ENCODE results near the gene TMEM248.
"Not testable (repeated sequence)": the region's sequence is repeated elsewhere in the genome, so short reads cannot be mapped to it uniquely, and the experiment has no call there.

Gene TMEM248

GRCh38 chr7:66913118-66914037, 7.6 kb upstream of the TMEM248 start:
- Histone ChIP-seq H4K91ac (ENCODE audit: low read depth, low read length, poor library complexity) (no peak overlapping the region), H3K4me3 (ENCODE audit: low read length in 2 of 2) (no peak overlapping the region), H3K4me2 (ENCODE audit: insufficient read depth, low read length, poor library complexity, severe bottlenecking) (no peak overlapping the region), H3K79me1 (ENCODE audit: low read depth, low read length) (no peaks in the 10 kb centered on the region), H3K18ac (ENCODE audit: low read length) (no peak overlapping the region), H3K4ac (ENCODE audit: low read length) (no peak overlapping the region), H2BK5ac (ENCODE audit: low read length) (no peak overlapping the region), H2BK15ac (ENCODE audit: low read length) (no peak overlapping the region), H3K9ac (ENCODE audit: low read depth, low read length, poor library complexity) (no peak overlapping the region), H2BK12ac (ENCODE audit: low read length) (no peak overlapping the region), H3K9me3 (replicated peaks in 1 of 2; ENCODE audit: control insufficient read depth in 2 of 2, insufficient read depth in 1 of 2, low read depth in 1 of 2, low read length in 2 of 2) (no peaks in the 10 kb centered on the region), H2BK120ac (ENCODE audit: low read depth, low read length) (no peak overlapping the region), H2AFZ (ENCODE audit: low read length) (no peak overlapping the region), H3K14ac (ENCODE audit: low read length) (no peak overlapping the region), H3K36me3 (replicated peaks in 1 of 2; ENCODE audit: control insufficient read depth in 2 of 2, insufficient read depth in 2 of 2, low read length in 2 of 2) (no peaks in the 10 kb centered on the region), H3K27ac (replicated peaks; ENCODE audit: low read length) (no peak overlapping the region), H2AK5ac (ENCODE audit: low read depth, low read length) (no peak overlapping the region), H3K4me1 (ENCODE audit: control insufficient read depth in 2 of 2, insufficient read depth in 1 of 2, low read depth in 1 of 2, low read length in 2 of 2) (peaks cover 0 to 2% of the 10 kb centered on the region in 2 donors), H3K23ac (ENCODE audit: low read depth, low read length, poor library complexity) (no peak overlapping the region), H3K27me3 (ENCODE audit: control insufficient read depth in 3 of 3, insufficient read depth in 3 of 3, low read depth in 1 of 3, low read length in 3 of 3) (no peaks in the 10 kb centered on the region), H4K8ac (ENCODE audit: low read depth, low read length) (no peak overlapping the region)
- WGBS, 2 donors (ENCODE audit: extremely low coverage in 2 of 2, insufficient read length in 2 of 2, insufficient replicate concordance in 1 of 2), result no CpG with 5 or more reads among the region's 12 CpGs
- no peak for DNase-seq (ENCODE audit: low spot score)

- H3K4ac ChIP-seq (ENCODE audit: low read length); H3K79me1 ChIP-seq (ENCODE audit: low read depth, low read length); H2AFZ ChIP-seq (ENCODE audit: low read length); H2AK5ac ChIP-seq (ENCODE audit: low read depth, low read length); H3K18ac ChIP-seq (ENCODE audit: low read length); H3K9me3 ChIP-seq (replicated peaks in 1 of 2; ENCODE audit: control insufficient read depth in 2 of 2, insufficient read depth in 1 of 2, low read depth in 1 of 2, low read length in 2 of 2); H2BK15ac ChIP-seq (ENCODE audit: low read length); H3K27ac ChIP-seq (replicated peaks; ENCODE audit: low read length); H3K23ac ChIP-seq (ENCODE audit: low read depth, low read length, poor library complexity); DNase-seq (ENCODE audit: low spot score); H3K4me2 ChIP-seq (ENCODE audit: insufficient read depth, low read length, poor library complexity, severe bottlenecking); H3K4me3 ChIP-seq (ENCODE audit: low read length in 2 of 2); H2BK12ac ChIP-seq (ENCODE audit: low read length); H4K8ac ChIP-seq (ENCODE audit: low read depth, low read length); H4K91ac ChIP-seq (ENCODE audit: low read depth, low read length, poor library complexity); H2BK5ac ChIP-seq (ENCODE audit: low read length); H2BK120ac ChIP-seq (ENCODE audit: low read depth, low read length); H3K36me3 ChIP-seq (replicated peaks in 1 of 2; ENCODE audit: control insufficient read depth in 2 of 2, insufficient read depth in 2 of 2, low read length in 2 of 2); H3K9ac ChIP-seq (ENCODE audit: low read depth, low read length, poor library complexity); H3K14ac ChIP-seq (ENCODE audit: low read length); H3K27me3 ChIP-seq (ENCODE audit: control insufficient read depth in 3 of 3, insufficient read depth in 3 of 3, low read depth in 1 of 3, low read length in 3 of 3); H3K4me1 ChIP-seq (ENCODE audit: control insufficient read depth in 2 of 2, insufficient read depth in 1 of 2, low read depth in 1 of 2, low read length in 2 of 2): not testable (repeated sequence)
- WGBS, 2 donors (ENCODE audit: extremely low coverage in 2 of 2, insufficient read length in 2 of 2, insufficient replicate concordance in 1 of 2), result no CpG with 5 or more reads among the region's 7 CpGs
Observed at GRCh38 chr7:66917904-66918303, 3.1 kb upstream of the TMEM248 start.

GRCh38 chr7:66919304-66919703, 1.7 kb upstream of the TMEM248 start:
- H3K27me3 ChIP-seq (ENCODE audit: control insufficient read depth in 3 of 3, insufficient read depth in 3 of 3, low read depth in 1 of 3, low read length in 3 of 3), result no peaks in the 10 kb centered on the region
- H3K4ac ChIP-seq (ENCODE audit: low read length), result no peak overlapping the region
- H2AK5ac ChIP-seq (ENCODE audit: low read depth, low read length), result no peak overlapping the region
- H4K91ac ChIP-seq (ENCODE audit: low read depth, low read length, poor library complexity), result no peak overlapping the region
- H2BK12ac ChIP-seq (ENCODE audit: low read length), result no peak overlapping the region
- H3K36me3 ChIP-seq (replicated peaks in 1 of 2; ENCODE audit: control insufficient read depth in 2 of 2, insufficient read depth in 2 of 2, low read length in 2 of 2), result peaks cover 2 to 15% of the 10 kb centered on the region in 2 donors
- peaks cover 3% of the 10 kb centered on the region for H3K79me1 ChIP-seq (ENCODE audit: low read depth, low read length)
- no peak overlapping the region for H4K8ac ChIP-seq (ENCODE audit: low read depth, low read length)
- H3K4me1 ChIP-seq (ENCODE audit: control insufficient read depth in 2 of 2, insufficient read depth in 1 of 2, low read depth in 1 of 2, low read length in 2 of 2), result peaks cover 0 to 7% of the 10 kb centered on the region in 2 donors
- DNase-seq (ENCODE audit: low spot score), result no peak
- H3K18ac ChIP-seq (ENCODE audit: low read length), result no peak overlapping the region
- H2BK120ac ChIP-seq (ENCODE audit: low read depth, low read length), result no peak overlapping the region
- no peak overlapping the region for H2BK5ac ChIP-seq (ENCODE audit: low read length)
- no peak overlapping the region for H3K23ac ChIP-seq (ENCODE audit: low read depth, low read length, poor library complexity)
- H3K27ac ChIP-seq (replicated peaks; ENCODE audit: low read length), result no peak overlapping the region
- H3K4me2 ChIP-seq (ENCODE audit: insufficient read depth, low read length, poor library complexity, severe bottlenecking), result no peak overlapping the region
- no peak overlapping the region for H2BK15ac ChIP-seq (ENCODE audit: low read length)
- H2AFZ ChIP-seq (ENCODE audit: low read length), result no peak overlapping the region
- H3K9ac ChIP-seq (ENCODE audit: low read depth, low read length, poor library complexity), result no peak overlapping the region
- H3K14ac ChIP-seq (ENCODE audit: low read length), result no peak overlapping the region
- H3K9me3 ChIP-seq (replicated peaks in 1 of 2; ENCODE audit: control insufficient read depth in 2 of 2, insufficient read depth in 1 of 2, low read depth in 1 of 2, low read length in 2 of 2), result peaks cover 0 to 2% of the 10 kb centered on the region in 2 donors
- no CpG with 5 or more reads among the region's 1 CpG for WGBS, 2 donors (ENCODE audit: extremely low coverage in 2 of 2, insufficient read length in 2 of 2, insufficient replicate concordance in 1 of 2)
- no peak overlapping the region for H3K4me3 ChIP-seq (ENCODE audit: low read length in 2 of 2)

GRCh38 chr7:66919704-66920103, 1.3 kb upstream of the TMEM248 start:
- Histone ChIP-seq H3K18ac (ENCODE audit: low read length) (no peak overlapping the region), H3K4me1 (ENCODE audit: control insufficient read depth in 2 of 2, insufficient read depth in 1 of 2, low read depth in 1 of 2, low read length in 2 of 2) (peaks cover 0 to 7% of the 10 kb centered on the region in 2 donors), H2AK5ac (ENCODE audit: low read depth, low read length) (no peak overlapping the region), H3K4ac (ENCODE audit: low read length) (no peak overlapping the region), H2BK12ac (ENCODE audit: low read length) (no peak overlapping the region), H4K91ac (ENCODE audit: low read depth, low read length, poor library complexity) (no peak overlapping the region), H3K9ac (ENCODE audit: low read depth, low read length, poor library complexity) (no peak overlapping the region), H3K36me3 (replicated peaks in 1 of 2; ENCODE audit: control insufficient read depth in 2 of 2, insufficient read depth in 2 of 2, low read length in 2 of 2) (peaks cover 2 to 17% of the 10 kb centered on the region in 2 donors), H2BK15ac (ENCODE audit: low read length) (no peak overlapping the region), H3K4me2 (ENCODE audit: insufficient read depth, low read length, poor library complexity, severe bottlenecking) (no peak overlapping the region), H3K27me3 (ENCODE audit: control insufficient read depth in 3 of 3, insufficient read depth in 3 of 3, low read depth in 1 of 3, low read length in 3 of 3) (no peaks in the 10 kb centered on the region), H3K4me3 (ENCODE audit: low read length in 2 of 2) (no peak overlapping the region), H4K8ac (ENCODE audit: low read depth, low read length) (no peak overlapping the region), H3K9me3 (replicated peaks in 1 of 2; ENCODE audit: control insufficient read depth in 2 of 2, insufficient read depth in 1 of 2, low read depth in 1 of 2, low read length in 2 of 2) (peaks cover 0 to 2% of the 10 kb centered on the region in 2 donors), H3K14ac (ENCODE audit: low read length) (no peak overlapping the region), H3K27ac (replicated peaks; ENCODE audit: low read length) (no peak overlapping the region), H3K79me1 (ENCODE audit: low read depth, low read length) (peaks cover 3% of the 10 kb centered on the region), H2AFZ (ENCODE audit: low read length) (no peak overlapping the region), H3K23ac (ENCODE audit: low read depth, low read length, poor library complexity) (no peak overlapping the region), H2BK5ac (ENCODE audit: low read length) (no peak overlapping the region), H2BK120ac (ENCODE audit: low read depth, low read length) (no peak overlapping the region)
- WGBS, 2 donors (ENCODE audit: extremely low coverage in 2 of 2, insufficient read length in 2 of 2, insufficient replicate concordance in 1 of 2), result no CpG with 5 or more reads among the region's 4 CpGs
- DNase-seq (ENCODE audit: low spot score), result no peak

Measured in neuronal stem cell (in vitro differentiated cells).